HK-2 (cell line): ENCODE measurements around the gene HDX.
"Not testable (repeated sequence)": the region's sequence is repeated elsewhere in the genome, so short reads cannot be mapped to it uniquely, and the experiment has no call there.

Source experiments
- DNase-seq: peaks from one replicate; pipeline ENCODE4 v3.0.0-alpha.2; 2018; ENCODE audit not compliant: unreplicated experiment

HDX gene

GRCh38 chrX:84501798-84502628 is at the start of gene HDX:
Gene HDX, minus strand, starts transcription at chrX:84502453. Its CDS starts 27,056 bp downstream, at chrX:84475397.
- peak; percentile 82 for DNase-seq

- not testable (repeated sequence) for DNase-seq
These were observed 39.1 kb upstream of the HDX start for GRCh38 chrX:84541315-84541714.

GRCh38 chrX:84537627-84538026 is 35.4 kb upstream of the HDX start:
- not testable (repeated sequence) for DNase-seq

- no peak for DNase-seq
These were observed 13.8 kb downstream of the HDX start for GRCh38 chrX:84488426-84488825.

- DNase-seq, result no peak
These were observed 14.6 kb downstream of the HDX start for GRCh38 chrX:84487365-84488353.

- DNase-seq, result no peak
These were observed 23.2 kb downstream of the HDX start for GRCh38 chrX:84479086-84479485.

GRCh38 chrX:84477114-84477513 is 25.1 kb downstream of the HDX start:
- DNase-seq, result no peak

GRCh38 chrX:84475596-84475995 is 26.7 kb downstream of the HDX start:
- no peak for DNase-seq

- no peak for DNase-seq
These were observed 27.2 kb downstream of the HDX start for GRCh38 chrX:84475101-84475500.

- no peak for DNase-seq
These were observed 33.0 kb downstream of the HDX start for GRCh38 chrX:84469226-84469625.

GRCh38 chrX:84467898-84468297 is 34.4 kb downstream of the HDX start:
- DNase-seq, result no peak

- no peak for DNase-seq
These were observed 48.7 kb downstream of the HDX start for GRCh38 chrX:84453351-84454246.

GRCh38 chrX:84441143-84441542 is 61.1 kb downstream of the HDX start:
- DNase-seq, result no peak

- DNase-seq, result no peak
These were observed 87.1 kb downstream of the HDX start for GRCh38 chrX:84415140-84415539.

GRCh38 chrX:84363663-84364062 is 138.6 kb downstream of the HDX start:
- DNase-seq, result no peak

- DNase-seq, result no peak
These were observed 139.2 kb downstream of the HDX start for GRCh38 chrX:84363051-84363450.

- no peak for DNase-seq
These were observed 139.9 kb downstream of the HDX start for GRCh38 chrX:84362184-84362838.

- DNase-seq, result no peak
These were observed 144.0 kb downstream of the HDX start for GRCh38 chrX:84358271-84358670.

- DNase-seq, result no peak
These were observed 145.0 kb downstream of the HDX start for GRCh38 chrX:84357296-84357695.

- no peak for DNase-seq
These were observed 161.3 kb downstream of the HDX start for GRCh38 chrX:84340968-84341367.
